GM19467 (cell line): Measurements from ENCODE around the gene BLACAT1.
A peak's percentile ranks its signal among the peaks of the same experiment; 100 is the strongest.
"Not testable (repeated sequence)": the region's sequence is repeated elsewhere in the genome, so short reads cannot be mapped to it uniquely, and the experiment has no call there.

Experiments
- ATAC-seq: cut with Tn5 transposase; IDR thresholded peaks from one replicate; pipeline ENCODE4 v1.9.1; 2021; ENCODE audit warnings: mild to moderate bottlenecking, moderate library complexity; ENCODE audit not compliant: unreplicated experiment

Gene BLACAT1

GRCh38 chr1:205484985-205485967 lies 29.4 kb upstream of the BLACAT1 start:
- peak; percentile 64 for ATAC-seq

DNA sequence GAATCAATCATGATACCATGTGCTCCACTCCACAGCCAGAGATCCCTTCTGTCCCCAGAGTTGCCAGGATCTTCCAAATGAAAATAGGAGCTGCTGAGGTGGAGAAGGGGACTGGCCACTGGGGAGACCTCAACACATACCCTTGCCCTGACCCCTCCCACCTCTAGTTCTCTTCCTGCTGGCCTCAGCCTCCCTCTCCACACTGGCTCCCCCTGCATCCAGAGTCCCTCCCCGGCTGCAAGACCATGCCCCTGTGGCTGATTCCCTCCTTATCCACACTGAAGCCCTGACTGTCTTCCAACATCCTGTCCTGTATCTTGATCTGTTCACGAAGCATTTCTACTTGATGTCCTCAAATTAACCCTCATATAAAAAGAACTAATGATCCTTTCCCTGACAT lies 27.5 kb upstream of the BLACAT1 start:
- ATAC-seq, result no peak

GRCh38 chr1:205482587-205482986 lies 26.7 kb upstream of the BLACAT1 start:
- ATAC-seq, result not testable (repeated sequence)

DNA sequence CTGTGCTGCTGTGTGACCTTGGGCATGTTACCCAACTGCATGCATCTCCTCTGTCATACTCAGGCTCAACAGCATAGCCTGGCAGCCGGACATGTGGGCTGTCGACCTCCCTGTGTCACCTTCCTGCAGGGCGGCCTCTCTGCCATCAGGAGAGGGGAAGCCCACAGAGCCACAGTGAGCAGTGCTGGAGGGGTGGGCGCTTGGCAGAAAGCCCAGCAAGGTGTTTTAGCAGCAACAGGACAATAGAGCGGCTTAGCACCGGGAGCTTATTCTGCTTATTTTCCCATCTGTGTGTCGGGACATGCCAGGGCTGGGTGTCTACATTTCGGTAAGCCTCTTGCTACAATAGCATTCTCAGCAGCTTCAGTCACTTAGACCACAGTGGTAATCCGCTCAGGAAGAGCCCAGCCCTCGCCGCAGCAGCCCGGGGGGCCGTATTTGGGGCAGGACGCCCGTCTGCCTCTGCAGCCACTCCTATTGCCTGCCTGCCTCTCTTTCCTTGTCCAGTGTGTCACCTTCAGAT lies 25.8 kb upstream of the BLACAT1 start:
- no peak for ATAC-seq

DNA sequence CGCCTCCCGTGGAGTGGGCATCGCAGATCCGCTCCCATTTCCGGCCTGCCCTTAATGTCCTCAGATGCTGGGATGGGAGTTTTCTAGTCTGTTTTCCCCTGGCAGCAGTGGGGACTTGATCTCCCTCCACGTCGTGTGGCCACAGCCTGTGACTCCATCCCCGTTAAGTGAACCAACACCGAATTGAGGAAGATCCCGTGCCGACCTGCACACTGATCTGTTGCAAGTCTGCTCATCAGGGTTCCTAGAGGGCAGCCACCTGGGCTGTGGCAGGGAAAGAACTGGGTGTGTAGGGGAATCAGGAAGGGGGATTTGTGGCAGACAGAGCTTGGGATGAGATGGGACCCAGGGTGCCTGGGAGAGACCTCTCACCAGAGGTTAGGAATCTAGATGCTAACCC lies 25.4 kb upstream of the BLACAT1 start:
- no peak for ATAC-seq

GRCh38 chr1:205480349-205480985 lies 24.6 kb upstream of the BLACAT1 start:
- peak; percentile 47 for ATAC-seq

DNA sequence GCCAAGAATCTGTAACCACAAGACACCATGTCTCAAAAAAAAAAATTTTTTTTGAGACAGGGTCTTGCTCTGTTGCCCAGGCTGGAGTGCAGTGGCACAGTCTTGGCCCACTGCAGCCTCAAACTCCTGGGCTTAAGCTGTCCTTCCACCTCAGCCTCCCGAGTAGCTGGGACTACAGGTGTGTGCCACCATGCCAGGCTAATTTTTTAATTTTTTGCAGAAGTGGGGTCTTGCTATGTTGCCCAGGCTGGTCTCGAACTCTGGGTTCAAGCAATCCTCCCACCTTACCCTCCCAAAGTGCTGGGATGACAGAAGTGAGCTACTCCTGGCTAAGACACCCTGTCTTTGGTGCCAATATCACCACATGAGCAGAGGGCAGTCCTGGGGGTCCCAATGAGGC lies 23.1 kb upstream of the BLACAT1 start:
- not testable (repeated sequence) for ATAC-seq

- ATAC-seq, result no peak
Measured at GRCh38 chr1:205477759-205478247, 22.0 kb upstream of the BLACAT1 start.

- no peak for ATAC-seq
Measured at GRCh38 chr1:205477121-205477758, 21.4 kb upstream of the BLACAT1 start.

- ATAC-seq, result no peak
Measured at GRCh38 chr1:205476648-205477047, 20.8 kb upstream of the BLACAT1 start.

GRCh38 chr1:205475855-205476254 lies 20.0 kb upstream of the BLACAT1 start:
- no peak for ATAC-seq

DNA sequence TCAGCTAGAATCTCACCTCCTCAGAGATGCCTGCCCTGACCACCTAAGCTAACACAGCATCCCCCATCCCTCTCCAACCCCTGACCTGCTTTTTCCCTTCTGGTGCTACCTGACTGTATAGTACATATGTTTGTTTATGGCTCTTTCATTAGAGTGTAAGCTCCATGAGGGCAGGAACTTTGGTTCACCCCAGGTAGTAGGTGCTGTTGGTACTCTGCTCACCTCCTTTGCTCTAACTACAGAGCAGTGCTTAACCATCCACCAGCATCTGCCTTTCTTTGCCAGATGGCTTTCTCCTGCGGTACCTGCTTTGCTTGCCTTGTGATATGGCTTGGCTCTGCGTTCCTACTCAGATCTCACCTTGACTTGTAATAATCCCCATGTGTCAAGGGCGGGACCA lies 18.7 kb upstream of the BLACAT1 start:
- ATAC-seq, result no peak

- ATAC-seq, result no peak
Measured at GRCh38 chr1:205473966-205474365, 18.1 kb upstream of the BLACAT1 start.

- no peak for ATAC-seq
Measured at GRCh38 chr1:205473475-205473874, 17.6 kb upstream of the BLACAT1 start.

DNA sequence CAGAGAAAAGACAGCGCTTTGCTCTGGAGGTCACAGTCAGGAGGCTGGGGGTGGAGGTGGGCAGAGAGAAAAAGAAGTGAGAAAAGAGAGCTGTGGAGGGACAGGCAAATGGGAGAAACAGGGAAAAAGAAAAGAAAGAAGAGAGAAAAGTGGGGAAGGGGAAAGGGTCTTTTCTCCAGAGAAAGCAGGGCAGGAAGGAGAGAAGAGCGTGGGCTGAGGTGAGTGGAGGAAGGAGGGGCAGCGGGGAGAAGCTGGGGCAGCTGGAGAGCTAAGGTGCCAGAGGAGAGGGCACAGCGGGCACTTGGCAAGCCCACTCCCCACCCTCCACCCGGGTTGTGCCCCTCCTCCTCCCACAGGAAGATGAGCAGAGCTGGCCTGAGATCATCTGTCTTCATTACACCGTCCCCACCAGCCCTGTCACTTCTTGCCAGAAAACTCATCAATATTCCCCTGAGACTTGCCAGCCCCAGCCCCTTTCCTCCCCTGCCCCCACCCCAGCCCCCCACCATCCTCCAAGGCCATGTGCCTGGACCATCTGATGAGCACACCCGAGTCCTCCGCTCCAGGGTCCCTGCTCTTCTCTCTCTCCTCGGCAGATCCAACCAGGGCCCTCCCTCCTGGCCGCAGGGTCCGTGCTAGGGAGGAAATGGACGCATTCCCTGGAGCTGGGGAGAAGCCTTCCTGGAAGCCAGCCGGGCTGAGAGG lies 17.0 kb upstream of the BLACAT1 start:
- no peak for ATAC-seq

DNA sequence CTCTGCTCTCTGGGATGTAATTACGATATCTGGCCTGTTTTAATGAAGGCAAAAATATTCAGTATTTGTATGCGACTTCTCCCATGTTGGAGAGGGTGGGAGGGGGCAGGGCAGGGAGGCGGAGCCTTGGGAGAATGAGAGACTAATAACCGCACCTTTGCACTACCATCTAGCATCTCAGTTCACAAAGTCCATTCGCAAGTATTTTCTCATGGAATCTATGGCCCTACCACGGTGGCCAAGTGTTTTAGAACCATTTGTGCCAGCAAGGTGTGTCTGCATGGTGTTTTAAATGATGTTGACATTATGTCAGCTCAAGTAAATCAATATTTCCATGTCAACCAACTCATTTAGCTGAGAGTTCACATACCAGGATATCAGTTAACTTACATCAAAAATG lies 14.3 kb upstream of the BLACAT1 start:
- no peak for ATAC-seq

- ATAC-seq, result no peak
Measured at GRCh38 chr1:205466595-205467220, 10.9 kb upstream of the BLACAT1 start.

DNA sequence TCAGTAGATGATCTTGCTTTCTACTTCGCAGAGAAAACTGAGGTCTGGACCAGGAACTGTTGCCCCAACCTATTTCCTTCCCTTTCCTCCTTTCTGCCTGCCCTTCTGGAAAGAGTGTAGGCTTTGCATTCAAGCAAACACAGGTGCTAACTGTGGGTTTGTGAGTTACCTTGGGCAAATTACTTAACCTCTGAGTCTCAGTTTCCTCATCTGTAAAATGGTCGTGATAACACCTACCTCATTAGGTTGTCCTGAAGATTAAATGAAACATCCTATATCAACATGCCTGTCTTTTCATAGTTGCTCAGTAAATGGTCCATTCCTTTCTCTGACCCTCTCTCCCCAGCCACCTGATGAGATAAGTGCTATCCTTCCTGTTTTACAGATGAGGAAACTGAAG lies 9.5 kb upstream of the BLACAT1 start:
- no peak for ATAC-seq

DNA sequence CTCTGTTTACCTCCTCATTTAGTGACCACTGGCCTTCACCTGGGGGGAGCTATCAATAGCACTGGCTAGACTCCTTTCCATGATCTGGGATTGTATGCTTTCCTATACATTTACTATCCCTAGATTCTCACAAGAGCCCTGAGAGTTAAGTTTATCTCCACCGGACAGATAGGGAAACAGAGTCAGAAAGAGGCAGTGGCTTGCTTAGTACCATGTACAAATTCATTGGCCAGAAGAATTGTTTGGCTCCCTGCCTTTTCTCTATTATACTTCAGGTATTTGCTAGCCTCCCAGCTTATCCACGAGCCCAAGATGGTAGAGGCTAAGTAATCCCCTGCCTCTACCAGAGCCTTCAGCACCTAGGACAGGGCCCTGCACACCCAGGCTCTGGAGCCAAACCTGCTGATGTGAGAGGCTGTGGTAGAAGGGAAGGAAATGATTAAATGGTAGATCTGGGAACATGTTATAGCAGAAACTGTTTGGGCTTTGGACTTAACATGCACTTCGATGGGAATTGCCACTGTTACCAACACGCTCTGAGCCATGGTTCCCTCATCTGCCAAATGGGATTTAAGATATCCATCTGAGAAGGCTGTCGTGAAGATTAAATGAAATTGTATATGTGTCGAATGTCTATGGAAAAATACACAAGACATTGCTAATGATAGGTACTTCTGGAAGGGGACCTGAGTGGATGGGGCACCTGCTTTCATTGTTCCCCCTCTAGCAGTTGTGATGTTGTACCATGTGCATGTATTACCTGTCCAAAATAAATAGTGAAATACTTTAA lies 3.1 kb upstream of the BLACAT1 start:
- no peak for ATAC-seq
